Muscle layer of duodenum (tissue), 2 donors: ENCODE measurements around the gene DYNC1I2.

Experiments
- H3K27ac ChIP-seq: one replicate; pipeline ENCODE4 v1.7.0; 2013; ENCODE audit warnings: mild to moderate bottlenecking, low read length
- H3K27me3 ChIP-seq: one replicate; pipeline ENCODE4 v1.7.0; 2013; ENCODE audit warnings: low read depth, mild to moderate bottlenecking, control low read depth, low read length
- H3K36me3 ChIP-seq, 2 donors: one replicate each; pipeline ENCODE4 v1.7.0; 2013; ENCODE audit warnings: low read length in 2 of 2, control low read depth in 1 of 2, mild to moderate bottlenecking in 1 of 2; ENCODE audit not compliant: insufficient read depth in 2 of 2, control insufficient read depth in 1 of 2
- H3K4me1 ChIP-seq, 2 donors: one replicate each; pipeline ENCODE4 v1.7.0; 2013; ENCODE audit warnings: low read length in 2 of 2, mild to moderate bottlenecking in 2 of 2, control low read depth in 1 of 2, moderate library complexity in 1 of 2; ENCODE audit not compliant: insufficient read depth in 2 of 2, control insufficient read depth in 1 of 2
- H3K4me3 ChIP-seq, 2 donors: one replicate each; pipeline ENCODE4 v1.7.0; 2013; ENCODE audit warnings: low read length in 2 of 2, low read depth in 1 of 2, mild to moderate bottlenecking in 1 of 2
- H3K9me3 ChIP-seq, 2 donors: one replicate each; pipeline ENCODE4 v1.7.0; 2013; ENCODE audit warnings: low read length in 2 of 2, control low read depth in 1 of 2, mild to moderate bottlenecking in 1 of 2; ENCODE audit not compliant: control insufficient read depth in 1 of 2
- donor health status: healthy.

The DYNC1I2 gene

DNA sequence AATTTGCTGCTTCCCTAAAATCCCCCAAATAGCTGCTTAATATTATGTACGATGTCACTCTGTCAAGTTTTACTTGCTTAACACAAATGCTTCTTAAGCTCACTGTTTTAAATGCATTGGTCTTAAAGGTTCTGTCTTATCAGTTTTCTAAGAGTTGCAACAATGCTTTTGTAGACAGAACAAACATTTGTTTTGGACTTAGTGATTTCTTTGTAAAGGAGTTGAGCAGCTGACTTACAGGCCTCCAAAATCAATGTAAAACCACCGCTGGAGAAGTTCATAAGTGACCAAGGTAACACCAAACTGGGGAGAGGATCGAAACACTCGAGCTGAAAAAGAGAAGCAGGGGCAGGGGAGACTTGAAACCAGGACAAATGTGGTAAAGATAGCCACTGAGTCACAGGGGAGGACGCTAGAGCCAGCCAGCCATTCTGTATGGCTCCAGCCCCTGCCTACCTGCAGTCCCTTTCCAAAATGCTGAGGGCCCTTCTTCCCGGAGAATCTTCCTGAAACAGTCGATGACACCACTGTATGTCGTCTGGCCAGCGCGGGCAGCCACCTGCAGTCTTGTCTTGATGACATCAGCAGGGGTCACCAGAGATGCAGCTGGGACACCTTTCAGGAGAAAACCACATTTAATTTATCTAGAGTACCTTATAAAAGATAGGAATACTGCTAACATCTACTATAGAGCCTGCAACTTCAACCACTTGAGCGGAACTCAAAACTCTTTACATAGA, 100.2 kb downstream of the DYNC1I2 start:
- Histone ChIP-seq H3K27ac (no peak overlapping the region), H3K4me1 (no peaks in the 10 kb centered on the region), H3K36me3 (peaks cover 45 to 80% of the 10 kb centered on the region in 2 donors)

DNA sequence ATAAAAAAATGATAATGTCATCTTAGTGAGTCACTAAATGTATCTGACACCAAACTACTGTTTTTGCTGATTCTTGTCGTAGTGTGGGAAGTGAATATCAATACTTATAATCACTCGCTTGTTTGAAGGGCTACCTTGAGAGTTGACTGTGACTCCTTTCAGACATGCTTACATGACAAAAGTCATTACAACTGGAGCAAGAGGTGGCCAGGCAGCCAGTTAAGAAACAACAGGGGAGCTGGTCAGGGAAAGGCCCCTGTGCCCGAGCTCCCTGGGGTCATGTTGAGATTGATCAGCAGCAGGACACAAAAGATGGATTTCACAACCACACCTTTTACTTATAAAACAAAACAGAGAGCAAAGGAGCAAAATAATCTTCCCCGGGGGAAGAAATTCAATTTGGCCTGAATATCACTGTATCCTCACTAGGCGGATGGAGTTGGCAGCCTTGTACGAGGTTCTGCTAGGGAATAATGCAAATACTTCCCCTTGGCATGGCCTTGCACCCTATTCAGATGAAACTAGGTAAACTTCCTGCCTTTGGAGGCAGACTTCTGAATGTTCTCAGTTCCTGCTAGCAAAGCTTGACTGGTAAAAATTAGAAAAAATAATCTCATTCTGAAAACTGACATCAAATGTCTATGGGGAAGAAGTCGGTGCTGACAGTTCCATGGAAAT, 101.2 kb downstream of the DYNC1I2 start:
- Histone ChIP-seq H3K9me3 (no peaks in the 10 kb centered on the region), H3K4me3 (no peak overlapping the region), H3K4me1 (no peaks in the 10 kb centered on the region), H3K36me3 (peaks cover 47 to 74% of the 10 kb centered on the region in 2 donors), H3K27ac (no peak overlapping the region), H3K27me3 (no peaks in the 10 kb centered on the region)

More for the DNA sequence above, 100.2 kb downstream of the DYNC1I2 start:
- H3K4me3 ChIP-seq = no peak overlapping the region
- H3K27me3 ChIP-seq = no peaks in the 10 kb centered on the region
- no peaks in the 10 kb centered on the region for H3K9me3 ChIP-seq

DNA sequence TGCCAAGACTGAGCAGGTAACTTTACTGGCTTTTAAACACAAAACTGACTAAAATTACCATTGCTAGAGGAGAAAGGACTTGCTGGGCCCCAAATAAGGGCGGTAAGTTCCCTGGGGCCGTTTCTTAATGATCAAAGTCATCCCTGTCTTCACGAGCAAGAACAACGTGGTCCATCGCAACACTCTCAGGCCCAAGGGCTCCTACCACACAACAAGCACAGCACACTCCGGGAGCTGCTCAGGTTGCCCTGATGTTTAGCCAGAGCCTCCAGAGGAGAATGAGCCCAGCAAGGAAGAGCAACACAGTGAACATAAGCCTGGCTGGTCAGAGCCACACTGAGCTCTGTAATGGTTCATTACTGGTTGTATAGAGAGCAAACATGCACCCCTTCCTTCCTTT, 102.7 kb downstream of the DYNC1I2 start:
- Histone ChIP-seq H3K27ac (no peak overlapping the region), H3K4me1 (no peaks in the 10 kb centered on the region), H3K4me3 (no peak overlapping the region), H3K27me3 (no peaks in the 10 kb centered on the region), H3K9me3 (no peaks in the 10 kb centered on the region), H3K36me3 (peaks cover 35 to 60% of the 10 kb centered on the region in 2 donors)

DNA sequence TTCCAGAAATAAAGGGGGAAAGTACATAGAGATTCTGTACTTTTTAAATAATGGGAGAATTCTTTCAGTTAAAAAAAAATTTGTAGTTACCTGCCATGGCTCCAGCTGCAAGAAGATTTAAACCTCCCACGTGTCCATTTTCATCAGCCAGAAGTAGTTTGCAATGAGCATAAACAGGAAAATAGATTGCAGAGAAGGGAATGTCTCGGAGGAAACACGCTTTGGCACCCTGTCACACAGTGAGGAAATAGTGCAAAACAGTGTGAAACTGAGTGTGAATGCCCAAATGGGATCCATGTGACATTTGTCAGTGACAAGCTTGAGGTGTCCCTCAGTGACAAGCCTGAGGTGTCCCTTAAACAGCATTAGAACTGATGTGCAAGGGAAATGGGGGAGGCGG, 104.1 kb downstream of the DYNC1I2 start:
- H3K36me3 ChIP-seq = peaks cover 26 to 50% of the 10 kb centered on the region in 2 donors
- H3K4me1 ChIP-seq = no peaks in the 10 kb centered on the region
- H3K9me3 ChIP-seq = no peaks in the 10 kb centered on the region
- H3K27me3 ChIP-seq = no peaks in the 10 kb centered on the region
- H3K27ac ChIP-seq = no peak overlapping the region
- H3K4me3 ChIP-seq = no peak overlapping the region

DNA sequence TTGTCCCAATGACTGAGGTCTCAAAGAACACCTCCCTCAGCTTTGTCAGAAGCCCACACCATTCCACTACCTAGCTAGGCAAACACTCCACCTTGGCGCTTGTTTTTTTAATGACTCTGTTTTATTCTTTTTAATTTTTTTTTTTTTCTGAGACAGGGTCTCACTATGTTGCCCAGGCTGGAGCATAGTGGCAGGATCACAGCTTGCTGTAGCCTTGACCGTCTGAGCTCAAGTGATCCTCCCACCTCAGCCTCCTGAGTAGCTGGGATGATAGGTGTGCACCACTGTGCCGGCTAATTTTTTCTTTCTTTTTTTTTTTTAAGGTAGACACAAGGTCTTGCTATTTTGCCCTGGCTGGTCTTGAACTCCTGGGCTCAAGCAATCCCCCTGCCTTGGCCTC, 104.9 kb downstream of the DYNC1I2 start:
- H3K4me3 ChIP-seq = no peak overlapping the region

DNA sequence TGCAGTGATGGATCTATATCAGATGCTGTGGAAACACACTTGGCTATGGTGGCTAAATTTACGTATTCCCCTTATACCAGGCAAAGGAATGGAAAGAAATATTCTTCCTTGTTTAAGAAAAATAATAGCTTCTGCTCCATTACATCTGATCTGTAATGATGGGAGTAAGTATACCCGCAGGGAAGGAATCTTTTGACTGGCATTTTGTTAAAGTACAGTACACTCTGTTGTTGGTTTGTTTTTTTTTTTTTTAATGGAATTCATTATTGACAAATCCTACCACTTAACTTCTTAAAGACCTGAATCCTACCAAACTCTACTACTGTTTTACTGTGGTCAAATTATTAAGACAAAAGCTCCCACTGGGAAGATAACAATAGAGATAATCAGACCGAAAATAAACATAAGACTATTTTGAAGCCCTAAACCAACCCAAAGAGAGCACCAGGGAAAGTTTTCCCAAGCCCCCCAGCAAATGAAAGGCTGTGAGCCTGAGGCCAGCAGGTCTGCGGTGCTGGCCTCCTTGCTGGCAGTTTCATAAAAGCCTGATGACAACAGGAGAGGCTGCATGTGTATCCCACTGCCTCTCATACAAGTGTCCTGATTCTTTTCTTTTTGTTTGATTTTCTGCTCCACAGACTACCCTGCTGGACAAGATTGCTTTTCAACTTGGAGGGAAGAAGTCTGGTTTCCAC, 105.8 kb downstream of the DYNC1I2 start:
- no peak overlapping the region for H3K27ac ChIP-seq
- no peaks in the 10 kb centered on the region for H3K4me1 ChIP-seq
- no peaks in the 10 kb centered on the region for H3K9me3 ChIP-seq
- H3K36me3 ChIP-seq = peaks cover 16 to 36% of the 10 kb centered on the region in 2 donors
- H3K27me3 ChIP-seq = no peaks in the 10 kb centered on the region
- no peak overlapping the region for H3K4me3 ChIP-seq

More for the DNA sequence above, 104.9 kb downstream of the DYNC1I2 start:
- H3K36me3 ChIP-seq = peaks cover 20 to 42% of the 10 kb centered on the region in 2 donors
- no peaks in the 10 kb centered on the region for H3K9me3 ChIP-seq
- H3K27me3 ChIP-seq = no peaks in the 10 kb centered on the region
- H3K27ac ChIP-seq = no peak overlapping the region
- H3K4me1 ChIP-seq = no peaks in the 10 kb centered on the region

DNA sequence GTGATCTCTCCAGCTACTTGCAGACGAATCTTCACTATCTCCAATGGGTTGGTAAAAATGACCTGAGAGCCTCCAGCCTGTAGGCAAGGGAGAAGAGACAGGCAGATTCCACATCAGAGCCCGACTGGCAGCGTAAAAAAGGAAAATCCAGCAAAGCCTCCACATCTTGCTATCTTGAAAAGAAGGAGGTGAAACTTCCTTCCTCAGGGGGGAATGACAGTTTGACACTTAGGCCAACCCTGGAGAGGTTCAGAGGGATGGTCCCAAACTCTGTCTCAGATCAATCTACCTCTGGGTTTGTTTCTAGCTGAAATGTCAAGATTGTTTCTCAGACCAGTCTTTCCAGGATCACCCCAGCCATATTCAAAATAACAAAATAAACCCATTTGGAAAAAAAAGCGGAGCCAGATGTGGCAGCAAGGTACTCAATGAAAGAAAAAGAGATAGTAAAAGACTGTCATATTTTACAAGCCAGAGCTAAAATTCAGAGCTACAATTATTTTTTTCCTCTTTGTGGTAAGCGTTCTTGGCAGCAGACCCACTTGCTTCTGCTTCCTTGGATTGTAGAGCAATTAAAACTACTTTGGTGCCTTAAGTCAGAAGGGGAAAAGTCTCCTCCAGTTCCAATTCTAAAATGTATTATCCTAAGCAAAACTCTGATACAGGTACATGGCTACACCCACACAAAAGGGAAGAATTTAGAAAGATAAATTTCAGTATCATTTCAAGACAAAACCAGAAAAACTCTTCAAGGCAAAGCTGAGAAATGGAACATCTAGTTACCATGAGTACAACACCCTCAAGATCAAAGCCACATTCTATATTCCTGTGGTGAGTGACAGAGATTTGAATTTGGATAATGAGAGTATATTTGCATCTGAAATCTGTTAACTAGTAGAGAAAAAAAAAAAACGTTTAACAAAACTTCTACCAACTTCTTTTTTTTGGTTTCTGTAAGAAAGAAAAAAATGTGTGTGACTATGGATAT, 106.7 kb downstream of the DYNC1I2 start:
- Histone ChIP-seq H3K9me3 (no peaks in the 10 kb centered on the region), H3K4me1 (no peaks in the 10 kb centered on the region), H3K27ac (no peak overlapping the region), H3K27me3 (no peaks in the 10 kb centered on the region), H3K4me3 (no peak overlapping the region), H3K36me3 (peaks cover 16 to 40% of the 10 kb centered on the region in 2 donors)

DNA sequence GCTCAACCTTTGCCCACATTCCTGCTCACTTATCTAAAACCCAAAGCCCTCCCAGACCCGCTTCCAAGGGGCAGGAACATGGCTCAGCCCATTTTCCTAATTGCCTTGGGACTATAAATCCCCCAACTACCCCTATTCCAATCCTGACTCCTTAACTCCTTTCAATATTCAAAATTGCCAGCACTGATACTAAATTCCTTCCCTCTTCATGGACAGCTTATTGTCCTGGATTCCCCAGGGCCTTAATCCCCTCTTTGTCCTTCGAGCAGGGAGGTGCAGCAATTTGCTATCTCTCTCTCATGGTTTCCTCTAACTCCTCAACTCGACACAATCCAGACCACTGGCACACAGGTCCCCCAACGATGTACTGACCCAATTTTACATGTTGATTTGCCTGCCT, 107.6 kb downstream of the DYNC1I2 start:
- Histone ChIP-seq H3K4me1 (no peaks in the 10 kb centered on the region), H3K4me3 (no peak overlapping the region), H3K27ac (no peak overlapping the region), H3K36me3 (peaks cover 22 to 46% of the 10 kb centered on the region in 2 donors), H3K9me3 (no peaks in the 10 kb centered on the region), H3K27me3 (no peaks in the 10 kb centered on the region)
